ENCODE data around the gene CTNNB1. TPM values are rescaled to one million over a fixed set of nuclear protein-coding genes. Genes with fewer than 3 reads are reported as not detected.

CTNNB1 gene
- total and polyA plus RNA-seq, 2 of the 8 experiments (the other 6 are each of a cell fraction or from before 2014, with no cell fraction given), result 356 to 579 TPM

- TF ChIP-seq MAFK (IDR thresholded peaks at IDR 0.05; ENCODE audit: low read depth, low read length) (no peak), POLR2A (IDR thresholded peaks at IDR 0.05; ENCODE audit: control extremely low read depth in 1 of 2, low read depth in 2 of 2, low read length in 2 of 2) (no peak), KDM5A (IDR thresholded peaks at IDR 0.05; ENCODE audit: low read length) (no peak), CHD1 (IDR thresholded peaks at IDR 0.05; ENCODE audit: low read depth, low read length) (no peak)
- TF ChIP-seq, protein P1, sequence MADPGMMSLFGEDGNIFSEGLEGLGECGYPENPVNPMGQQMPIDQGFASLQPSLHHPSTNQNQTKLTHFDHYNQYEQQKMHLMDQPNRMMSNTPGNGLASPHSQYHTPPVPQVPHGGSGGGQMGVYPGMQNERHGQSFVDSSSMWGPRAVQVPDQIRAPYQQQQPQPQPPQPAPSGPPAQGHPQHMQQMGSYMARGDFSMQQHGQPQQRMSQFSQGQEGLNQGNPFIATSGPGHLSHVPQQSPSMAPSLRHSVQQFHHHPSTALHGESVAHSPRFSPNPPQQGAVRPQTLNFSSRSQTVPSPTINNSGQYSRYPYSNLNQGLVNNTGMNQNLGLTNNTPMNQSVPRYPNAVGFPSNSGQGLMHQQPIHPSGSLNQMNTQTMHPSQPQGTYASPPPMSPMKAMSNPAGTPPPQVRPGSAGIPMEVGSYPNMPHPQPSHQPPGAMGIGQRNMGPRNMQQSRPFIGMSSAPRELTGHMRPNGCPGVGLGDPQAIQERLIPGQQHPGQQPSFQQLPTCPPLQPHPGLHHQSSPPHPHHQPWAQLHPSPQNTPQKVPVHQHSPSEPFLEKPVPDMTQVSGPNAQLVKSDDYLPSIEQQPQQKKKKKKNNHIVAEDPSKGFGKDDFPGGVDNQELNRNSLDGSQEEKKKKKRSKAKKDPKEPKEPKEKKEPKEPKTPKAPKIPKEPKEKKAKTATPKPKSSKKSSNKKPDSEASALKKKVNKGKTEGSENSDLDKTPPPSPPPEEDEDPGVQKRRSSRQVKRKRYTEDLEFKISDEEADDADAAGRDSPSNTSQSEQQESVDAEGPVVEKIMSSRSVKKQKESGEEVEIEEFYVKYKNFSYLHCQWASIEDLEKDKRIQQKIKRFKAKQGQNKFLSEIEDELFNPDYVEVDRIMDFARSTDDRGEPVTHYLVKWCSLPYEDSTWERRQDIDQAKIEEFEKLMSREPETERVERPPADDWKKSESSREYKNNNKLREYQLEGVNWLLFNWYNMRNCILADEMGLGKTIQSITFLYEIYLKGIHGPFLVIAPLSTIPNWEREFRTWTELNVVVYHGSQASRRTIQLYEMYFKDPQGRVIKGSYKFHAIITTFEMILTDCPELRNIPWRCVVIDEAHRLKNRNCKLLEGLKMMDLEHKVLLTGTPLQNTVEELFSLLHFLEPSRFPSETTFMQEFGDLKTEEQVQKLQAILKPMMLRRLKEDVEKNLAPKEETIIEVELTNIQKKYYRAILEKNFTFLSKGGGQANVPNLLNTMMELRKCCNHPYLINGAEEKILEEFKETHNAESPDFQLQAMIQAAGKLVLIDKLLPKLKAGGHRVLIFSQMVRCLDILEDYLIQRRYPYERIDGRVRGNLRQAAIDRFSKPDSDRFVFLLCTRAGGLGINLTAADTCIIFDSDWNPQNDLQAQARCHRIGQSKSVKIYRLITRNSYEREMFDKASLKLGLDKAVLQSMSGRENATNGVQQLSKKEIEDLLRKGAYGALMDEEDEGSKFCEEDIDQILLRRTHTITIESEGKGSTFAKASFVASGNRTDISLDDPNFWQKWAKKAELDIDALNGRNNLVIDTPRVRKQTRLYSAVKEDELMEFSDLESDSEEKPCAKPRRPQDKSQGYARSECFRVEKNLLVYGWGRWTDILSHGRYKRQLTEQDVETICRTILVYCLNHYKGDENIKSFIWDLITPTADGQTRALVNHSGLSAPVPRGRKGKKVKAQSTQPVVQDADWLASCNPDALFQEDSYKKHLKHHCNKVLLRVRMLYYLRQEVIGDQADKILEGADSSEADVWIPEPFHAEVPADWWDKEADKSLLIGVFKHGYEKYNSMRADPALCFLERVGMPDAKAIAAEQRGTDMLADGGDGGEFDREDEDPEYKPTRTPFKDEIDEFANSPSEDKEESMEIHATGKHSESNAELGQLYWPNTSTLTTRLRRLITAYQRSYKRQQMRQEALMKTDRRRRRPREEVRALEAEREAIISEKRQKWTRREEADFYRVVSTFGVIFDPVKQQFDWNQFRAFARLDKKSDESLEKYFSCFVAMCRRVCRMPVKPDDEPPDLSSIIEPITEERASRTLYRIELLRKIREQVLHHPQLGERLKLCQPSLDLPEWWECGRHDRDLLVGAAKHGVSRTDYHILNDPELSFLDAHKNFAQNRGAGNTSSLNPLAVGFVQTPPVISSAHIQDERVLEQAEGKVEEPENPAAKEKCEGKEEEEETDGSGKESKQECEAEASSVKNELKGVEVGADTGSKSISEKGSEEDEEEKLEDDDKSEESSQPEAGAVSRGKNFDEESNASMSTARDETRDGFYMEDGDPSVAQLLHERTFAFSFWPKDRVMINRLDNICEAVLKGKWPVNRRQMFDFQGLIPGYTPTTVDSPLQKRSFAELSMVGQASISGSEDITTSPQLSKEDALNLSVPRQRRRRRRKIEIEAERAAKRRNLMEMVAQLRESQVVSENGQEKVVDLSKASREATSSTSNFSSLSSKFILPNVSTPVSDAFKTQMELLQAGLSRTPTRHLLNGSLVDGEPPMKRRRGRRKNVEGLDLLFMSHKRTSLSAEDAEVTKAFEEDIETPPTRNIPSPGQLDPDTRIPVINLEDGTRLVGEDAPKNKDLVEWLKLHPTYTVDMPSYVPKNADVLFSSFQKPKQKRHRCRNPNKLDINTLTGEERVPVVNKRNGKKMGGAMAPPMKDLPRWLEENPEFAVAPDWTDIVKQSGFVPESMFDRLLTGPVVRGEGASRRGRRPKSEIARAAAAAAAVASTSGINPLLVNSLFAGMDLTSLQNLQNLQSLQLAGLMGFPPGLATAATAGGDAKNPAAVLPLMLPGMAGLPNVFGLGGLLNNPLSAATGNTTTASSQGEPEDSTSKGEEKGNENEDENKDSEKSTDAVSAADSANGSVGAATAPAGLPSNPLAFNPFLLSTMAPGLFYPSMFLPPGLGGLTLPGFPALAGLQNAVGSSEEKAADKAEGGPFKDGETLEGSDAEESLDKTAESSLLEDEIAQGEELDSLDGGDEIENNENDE (IDR thresholded peaks at IDR 0.05; ENCODE audit: insufficient replicate concordance, low read length), result no peak
These were observed 75.8 kb downstream of the CTNNB1 start (continued) for GRCh38 chr3:41274944-41275668.

All from H1 (cell line).